Myocyte (in vitro differentiated cells): ENCODE data around the gene ANO3. TPM values are rescaled to one million over a fixed set of nuclear protein-coding genes. Genes with fewer than 3 reads are reported as not detected.
"Not testable (repeated sequence)": the region's sequence is repeated elsewhere in the genome, so short reads cannot be mapped to it uniquely, and the experiment has no call there.

Experiments
- DNase-seq: peaks from one replicate; pipeline ENCODE4 v3.0.0-alpha.2; 2012; ENCODE audit warnings: low read depth
- total RNA-seq: library from RNA; depleted of rRNA; stranded (reverse); fragments of >200 nt; gene quantifications from 2 replicates; pipeline ENCODE4 v1.2.3, GENCODE V29; 2014

Gene ANO3
- total RNA-seq, 1 donor from 2014 or later, result not detected

- no peak for DNase-seq
These were observed 241.0 kb downstream of the ANO3 start for GRCh38 chr11:26572770-26573402.

GRCh38 chr11:26573896-26574295, 242.0 kb downstream of the ANO3 start:
- DNase-seq, result no peak

GRCh38 chr11:26575946-26576345, 244.0 kb downstream of the ANO3 start:
- DNase-seq, result no peak

- no peak for DNase-seq
These were observed 247.2 kb downstream of the ANO3 start for GRCh38 chr11:26578998-26579661.

GRCh38 chr11:26579683-26580082, 247.8 kb downstream of the ANO3 start:
- DNase-seq, result no peak

GRCh38 chr11:26580929-26581328, 249.0 kb downstream of the ANO3 start:
- no peak for DNase-seq

- DNase-seq, result no peak
These were observed 251.6 kb downstream of the ANO3 start for GRCh38 chr11:26583550-26583949.

- DNase-seq, result no peak
These were observed 252.9 kb downstream of the ANO3 start for GRCh38 chr11:26584818-26585217.

GRCh38 chr11:26587073-26587472, 255.1 kb downstream of the ANO3 start:
- no peak for DNase-seq

GRCh38 chr11:26593691-26594090, 261.8 kb downstream of the ANO3 start:
- DNase-seq, result no peak

- not testable (repeated sequence) for DNase-seq
These were observed 263.4 kb downstream of the ANO3 start for GRCh38 chr11:26595207-26595865.

GRCh38 chr11:26597049-26597689, 265.2 kb downstream of the ANO3 start:
- not testable (repeated sequence) for DNase-seq

GRCh38 chr11:26597899-26598298, 266.0 kb downstream of the ANO3 start:
- DNase-seq, result no peak

- peak; percentile 2 for DNase-seq
These were observed 267.5 kb downstream of the ANO3 start for GRCh38 chr11:26599425-26599824.

GRCh38 chr11:26599876-26600434, 268.0 kb downstream of the ANO3 start:
- no peak for DNase-seq

GRCh38 chr11:26607725-26608506, 276.0 kb downstream of the ANO3 start:
- no peak for DNase-seq

GRCh38 chr11:26608507-26609146, 276.7 kb downstream of the ANO3 start:
- no peak for DNase-seq

- no peak for DNase-seq
These were observed 281.8 kb downstream of the ANO3 start for GRCh38 chr11:26613759-26614158.

GRCh38 chr11:26618441-26618840, 286.5 kb downstream of the ANO3 start:
- no peak for DNase-seq

- DNase-seq, result no peak
These were observed 288.5 kb downstream of the ANO3 start for GRCh38 chr11:26620282-26621045.
